Sciatic nerve (tissue), 2 donors: Measurements from ENCODE around the gene LRIG2. TPM values are rescaled to one million over a fixed set of nuclear protein-coding genes. Genes with fewer than 3 reads are reported as not detected.
"Not testable (repeated sequence)": the region's sequence is repeated elsewhere in the genome, so short reads cannot be mapped to it uniquely, and the experiment has no call there.

Experiments
- ATAC-seq: fragments of 200-7000 bp; cut with Tn5 transposase; one replicate; pipeline ENCODE4 v1.9.1; 2020; ENCODE audit warnings: mild to moderate bottlenecking, moderate library complexity
- DNase-seq: peaks from one replicate; pipeline ENCODE4 v3.0.0-alpha.2; 2020; ENCODE audit warnings: low spot score
- intact Hi-C: fragments of 100-400 bp; cut with DNase I; formaldehyde crosslinking; loops from one replicate; pipeline ENCODE4 v1.14.2; 2022
- total RNA-seq: library from RNA; stranded (reverse); fragmentation: NEBNext Ultra II Directional; extraction: Animal tissue kit (Norgen Biotek cat#: 25700); gene quantifications from one replicate; pipeline ENCODE4 v1.2.1, GENCODE V29; 2021
- donor health status: DM: no; HTN: no; CAD: no.
- donor health status: DM: no; HTN: no; CAD: no.

The LRIG2 gene
- 24.6 TPM for total RNA-seq

- DNase-seq = peak; percentile 99
- ATAC-seq = peak; percentile 100
- intact Hi-C loops = no loop called here
Observed at GRCh38 chr1:113072757-113073478, at the start of gene LRIG2. Gene LRIG2, plus strand, starts transcription at chr1:113073198. Its CDS starts 209 bp downstream, at chr1:113073407.

GRCh38 chr1:113023316-113023715, 49.7 kb upstream of the LRIG2 start:
- intact Hi-C loops, DNase-seq, ATAC-seq: not testable (repeated sequence)

GRCh38 chr1:113027007-113027406, 46.0 kb upstream of the LRIG2 start:
- intact Hi-C loops = no loop called here
- ATAC-seq = no peak
- no peak for DNase-seq

GRCh38 chr1:113027449-113027848, 45.5 kb upstream of the LRIG2 start:
- intact Hi-C loops = no loop called here
- no peak for ATAC-seq
- no peak for DNase-seq

DNA sequence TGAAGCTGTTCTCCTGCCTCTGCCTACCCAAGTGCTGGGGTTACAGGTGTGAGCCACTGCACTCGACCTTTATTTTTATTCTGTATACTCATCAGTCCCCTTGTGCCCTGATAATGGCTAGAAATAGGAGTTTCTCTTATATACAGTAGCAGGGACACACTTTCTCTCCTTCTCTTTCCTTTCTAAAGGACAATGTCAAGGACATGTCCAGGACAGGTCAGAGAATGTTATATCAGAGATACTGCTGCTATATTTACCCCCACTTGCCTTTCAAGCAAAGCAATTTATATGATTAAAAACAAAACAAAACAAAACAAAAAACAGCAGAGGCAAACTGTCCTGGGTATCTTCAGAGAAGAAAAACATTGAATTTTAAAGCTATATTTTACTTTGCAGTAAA, 43.2 kb upstream of the LRIG2 start:
- intact Hi-C loops = no loop called here
- no peak for DNase-seq
- ATAC-seq = no peak

DNA sequence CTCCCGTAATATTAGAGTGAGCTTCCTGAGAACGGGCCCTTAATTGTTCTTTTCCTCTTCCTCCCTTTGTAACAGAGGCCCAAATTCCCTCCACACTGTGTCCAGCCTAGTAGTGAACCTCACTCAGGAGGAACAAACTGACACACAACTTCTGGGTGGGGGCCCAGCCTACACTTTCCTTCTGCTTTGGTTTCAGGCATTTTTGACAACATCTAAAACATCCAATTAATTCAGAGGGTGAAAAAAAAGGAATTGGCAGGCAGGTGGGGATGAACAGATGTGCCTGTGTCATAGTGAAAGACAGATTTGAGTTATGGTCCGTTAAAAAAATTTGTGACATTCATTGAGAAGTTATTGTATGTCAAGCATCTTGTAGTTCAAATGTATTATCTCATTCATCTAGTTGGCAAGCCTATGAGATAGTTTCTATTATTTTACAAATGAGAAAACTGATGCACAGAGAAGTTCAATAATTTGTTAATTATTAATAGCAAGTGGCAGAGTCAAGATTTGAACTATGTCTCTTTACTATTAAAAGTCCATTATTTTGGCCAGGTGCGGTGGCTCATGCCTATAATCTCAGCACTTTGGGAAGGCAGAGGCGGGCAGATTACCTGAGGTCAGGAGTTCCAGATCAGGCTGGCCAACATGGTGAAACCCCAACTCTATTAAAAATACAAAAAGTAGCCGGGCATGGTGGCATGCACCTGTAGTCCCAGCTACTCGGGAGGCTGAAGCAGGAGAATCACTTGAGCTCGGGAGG, 41.6 kb upstream of the LRIG2 start:
- DNase-seq (no peak), ATAC-seq (no peak)
- intact Hi-C loops = no loop called here

DNA sequence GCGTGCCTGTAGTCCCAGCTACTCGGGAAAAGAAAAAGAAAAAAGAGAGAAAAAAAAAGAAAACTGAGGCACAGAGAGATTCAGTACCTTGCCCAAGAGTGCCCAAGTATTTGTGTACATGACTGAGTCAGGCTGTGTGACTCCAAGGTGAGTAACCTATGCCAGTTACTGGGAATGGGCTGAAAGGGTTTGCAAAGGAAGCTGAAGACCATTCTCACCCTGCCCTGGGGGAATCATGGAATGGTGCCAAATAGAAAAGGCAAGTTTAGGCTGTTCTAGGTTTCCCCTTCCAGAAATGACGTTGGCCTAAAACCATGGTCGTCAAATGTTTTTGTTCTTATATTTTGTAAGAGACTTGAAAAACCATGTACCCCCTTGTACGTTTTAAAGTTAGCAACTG, 37.9 kb upstream of the LRIG2 start:
- no peak for DNase-seq
- intact Hi-C loops = no loop called here
- no peak for ATAC-seq

DNA sequence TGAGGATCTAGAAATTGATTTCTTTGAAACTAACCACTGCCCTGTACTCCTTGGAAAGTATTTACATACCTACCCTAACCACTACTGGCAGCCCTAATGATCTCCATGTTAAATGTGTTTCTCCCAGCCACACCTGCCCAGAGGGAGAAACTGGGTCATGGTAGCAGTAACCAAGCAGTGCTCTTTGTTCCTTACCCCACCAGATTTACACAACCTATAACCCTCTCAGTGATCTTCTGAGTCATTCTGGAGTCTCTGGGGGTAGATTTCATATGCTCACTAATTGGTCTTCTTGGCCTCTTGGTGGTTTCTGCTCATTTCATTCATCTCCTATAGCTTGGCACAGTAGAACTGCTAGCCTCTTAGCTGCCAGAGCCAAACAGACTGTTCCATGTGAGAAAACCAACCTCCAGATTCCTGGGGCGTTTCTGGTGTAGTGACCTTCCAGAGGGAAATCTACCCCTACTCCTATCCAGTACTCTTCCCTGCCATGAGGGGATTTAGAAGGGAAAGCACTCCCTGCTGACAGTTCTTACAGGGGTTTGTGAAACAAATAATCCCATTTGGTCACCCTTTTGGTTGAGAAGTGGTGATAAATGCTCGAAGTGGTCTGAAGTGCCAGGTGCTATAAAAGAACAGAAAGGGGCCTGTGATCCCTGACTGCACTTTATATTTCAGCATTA, 36.2 kb upstream of the LRIG2 start:
- ATAC-seq (no peak), DNase-seq (no peak)
- intact Hi-C loops = no loop called here

DNA sequence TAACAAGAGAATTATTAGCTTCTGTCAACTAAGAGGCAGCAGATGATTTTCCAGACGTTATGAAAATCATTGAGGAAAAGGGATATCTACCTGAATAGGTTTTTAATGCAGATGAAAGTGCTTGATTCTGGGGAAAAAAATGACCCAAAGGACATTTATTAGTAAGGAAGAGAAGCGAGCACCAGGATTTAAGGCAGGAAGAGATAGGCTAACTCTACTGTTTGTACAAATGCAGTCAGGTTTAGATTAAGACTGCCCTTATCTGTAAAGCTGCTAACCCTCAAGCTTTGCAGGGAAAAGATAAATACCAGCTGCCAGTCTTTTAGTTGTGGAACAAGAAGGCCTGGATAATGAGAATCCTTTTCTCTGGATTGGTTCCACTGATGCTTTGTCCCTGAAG, 33.0 kb upstream of the LRIG2 start:
- ATAC-seq (no peak), DNase-seq (no peak)
- intact Hi-C loops = loop anchor here (5.0 to 10.0 kb wide), 3 partner anchors 155 to 315 kb away; no protein-coding TSS in a partner anchor

GRCh38 chr1:113040718-113041412, 32.1 kb upstream of the LRIG2 start:
- ATAC-seq = no peak
- DNase-seq = no peak
- intact Hi-C loops = loop anchor here (5.0 to 10.0 kb wide), 3 partner anchors 156 to 316 kb away; no protein-coding TSS in a partner anchor

DNA sequence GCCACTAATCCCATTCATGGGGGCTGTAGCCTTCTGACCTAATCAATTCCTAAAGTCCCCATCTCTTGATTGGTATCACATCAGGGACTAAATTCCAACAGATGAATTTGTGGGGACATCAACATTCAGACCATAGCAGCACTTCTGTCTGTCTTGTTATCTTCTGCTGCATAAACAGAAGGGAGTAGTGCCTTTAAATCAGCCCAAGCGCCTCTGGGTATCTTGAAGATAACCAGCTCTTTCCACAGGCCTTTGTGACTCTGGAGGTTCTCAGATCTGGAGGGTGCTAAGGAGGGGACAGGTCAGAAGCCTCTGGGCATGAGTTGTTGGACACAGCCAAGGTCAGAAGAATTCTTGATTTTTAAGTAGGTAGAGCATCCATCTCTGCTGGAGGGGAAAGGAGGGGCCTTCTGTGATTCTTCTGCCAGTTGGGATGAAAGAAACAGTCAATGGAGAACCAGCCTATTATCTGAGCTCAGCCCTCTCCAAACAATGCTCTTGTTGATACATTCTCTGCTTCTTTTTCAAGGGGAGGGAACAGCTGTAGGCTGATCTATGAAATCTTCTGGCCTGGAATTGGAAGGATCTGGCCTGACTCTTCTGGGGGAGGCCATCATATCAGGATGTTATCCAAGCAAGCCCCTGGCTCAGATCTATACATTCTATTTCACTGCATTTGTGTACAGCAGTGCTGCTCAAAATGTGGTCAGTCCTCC, 31.3 kb upstream of the LRIG2 start:
- no peak for DNase-seq
- peak; percentile 18 for ATAC-seq
- intact Hi-C loops = loop anchor here (5.0 to 10.0 kb wide), 3 partner anchors 157 to 317 kb away; no protein-coding TSS in a partner anchor

GRCh38 chr1:113042285-113043143, 30.5 kb upstream of the LRIG2 start:
- intact Hi-C loops = loop anchor here (5.0 to 10.0 kb wide), 3 partner anchors 158 to 318 kb away; no protein-coding TSS in a partner anchor
- ATAC-seq (peak; percentile 94), DNase-seq (peak; percentile 86)

GRCh38 chr1:113043144-113043488, 29.9 kb upstream of the LRIG2 start:
- intact Hi-C loops = loop anchor here (5.0 to 10.0 kb wide), 3 partner anchors 158 to 318 kb away; no protein-coding TSS in a partner anchor
- ATAC-seq = peak; percentile 11
- DNase-seq = not testable (repeated sequence)

DNA sequence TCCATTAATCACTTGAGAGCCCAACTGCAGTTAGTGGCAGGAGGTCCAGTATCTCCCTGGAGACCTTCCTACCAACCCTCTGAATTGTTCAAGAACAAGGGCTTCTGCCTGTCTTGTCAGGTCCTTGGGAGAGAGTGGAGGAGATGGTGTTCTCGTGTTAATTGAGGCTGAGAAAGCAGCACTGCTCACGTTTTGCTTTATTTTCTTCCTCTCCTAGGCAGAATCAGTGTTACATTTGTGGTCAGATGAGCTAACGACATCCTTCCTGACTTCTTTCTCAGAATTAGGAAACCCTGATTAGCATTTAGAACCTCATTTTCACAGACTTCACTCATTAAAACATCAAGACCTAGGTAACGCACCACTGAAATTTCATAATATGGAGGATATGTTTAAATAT, 26.4 kb upstream of the LRIG2 start:
- ATAC-seq (no peak), DNase-seq (no peak)
- intact Hi-C loops = loop anchor here (10.0 kb wide), 2 partner anchors 162 to 322 kb away; no protein-coding TSS in a partner anchor

- ATAC-seq = no peak
- intact Hi-C loops = loop anchor here (10.0 kb wide), 2 partner anchors 163 to 323 kb away; no protein-coding TSS in a partner anchor
Observed at GRCh38 chr1:113048064-113048463, 24.9 kb upstream of the LRIG2 start.

GRCh38 chr1:113053344-113054126, 19.5 kb upstream of the LRIG2 start:
- DNase-seq (no peak), ATAC-seq (no peak)
- intact Hi-C loops = no loop called here

More at GRCh38 chr1:113048064-113048463, 24.9 kb upstream of the LRIG2 start:
- DNase-seq = no peak

DNA sequence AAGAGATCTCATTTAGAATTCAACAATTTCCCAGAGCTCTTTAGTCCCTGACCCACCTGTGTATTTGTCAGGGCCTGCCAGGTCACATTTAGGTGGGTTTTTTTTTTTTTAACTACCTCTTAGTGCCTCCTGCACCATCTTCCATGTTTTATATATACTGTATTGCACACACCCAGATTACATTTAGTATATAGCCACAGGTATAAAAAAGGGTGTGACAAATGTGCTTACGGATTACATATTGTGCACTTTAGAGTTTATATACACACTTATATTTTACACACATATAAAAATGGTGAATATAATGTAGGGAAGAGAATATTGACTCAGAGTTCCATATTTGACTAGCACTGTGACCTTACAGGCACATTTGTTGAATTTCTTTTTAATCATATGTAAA, 17.4 kb upstream of the LRIG2 start:
- ATAC-seq = no peak
- no peak for DNase-seq
- intact Hi-C loops = no loop called here
